ENCODE measurements around the gene SGSH.

DNA sequence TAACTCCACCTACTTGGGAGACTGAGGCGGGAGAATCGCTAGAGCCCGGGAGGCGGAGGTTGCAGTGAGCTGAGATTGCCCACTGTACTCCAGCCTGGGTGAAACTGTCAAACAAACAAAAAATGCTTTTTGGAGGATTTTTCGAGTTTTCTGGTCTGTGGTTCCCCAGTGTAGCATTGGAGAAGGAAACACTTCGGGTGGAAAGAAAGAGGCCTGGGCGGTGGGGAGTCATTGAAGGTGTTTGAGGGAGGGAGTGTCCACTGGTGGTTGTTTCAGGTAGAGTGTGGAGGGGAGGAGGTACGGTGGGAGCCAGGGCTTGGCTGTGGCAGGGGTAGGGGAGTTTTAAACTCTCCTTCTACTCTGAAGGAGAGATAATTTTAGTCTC lies 41.8 kb upstream of the SGSH start:
- TF ChIP-seq GATA3 (IDR thresholded peaks at IDR 0.05; ENCODE audit: low read depth, low read length) (no peak), GATA2 (IDR thresholded peaks at IDR 0.05; ENCODE audit: low read depth, low read length) (no peak)

Data from SH-SY5Y (cell line).